Nucleus accumbens (tissue), 56 donors: ENCODE results near the gene DNAJC7.
A peak's percentile ranks its signal among the peaks of the same experiment; 100 is the strongest.
"Not testable (repeated sequence)": the region's sequence is repeated elsewhere in the genome, so short reads cannot be mapped to it uniquely, and the experiment has no call there.

Source experiments
- DNase-seq, 56 donors: peaks; one replicate each; lab custom pipeline; 2025; lab: John Stamatoyannopoulos, UW

Gene DNAJC7

GRCh38 chr17:41962111-41962510 lies 55.1 kb downstream of the DNAJC7 start:
- no peak for DNase-seq

- DNase-seq, result peak in 12 of 56 donors; percentile 10 to 42 (median 19)
Measured at GRCh38 chr17:41959336-41960095, 57.7 kb downstream of the DNAJC7 start.

- no peak for DNase-seq
Measured at GRCh38 chr17:41959030-41959335, 58.3 kb downstream of the DNAJC7 start.

DNA sequence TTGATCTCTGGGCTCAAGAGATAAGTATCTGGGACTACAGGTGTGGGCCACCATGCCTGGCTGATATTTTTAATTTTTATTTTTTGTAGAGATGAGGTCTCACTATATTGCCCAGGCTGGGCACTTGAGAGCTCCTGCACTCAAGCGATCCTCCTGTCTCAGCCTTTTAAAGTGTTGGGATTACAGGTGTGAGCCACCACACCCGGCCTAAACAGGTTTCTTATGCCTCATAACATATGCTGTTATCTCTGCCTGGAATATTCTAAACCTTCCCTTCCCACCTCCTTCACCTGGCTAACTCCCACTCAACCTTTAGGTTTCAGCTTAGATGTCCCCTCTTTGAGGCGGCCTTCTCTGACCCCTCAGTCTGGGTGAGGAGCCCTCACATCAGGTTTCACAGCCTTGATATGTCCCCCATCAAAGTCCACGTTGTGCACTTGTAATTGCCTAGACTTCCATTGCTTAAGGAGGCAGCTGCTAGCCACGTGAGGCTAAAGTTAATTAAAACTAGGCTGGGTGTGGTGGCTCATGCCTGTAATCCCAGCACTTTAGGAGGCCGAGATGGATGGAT lies 59.3 kb downstream of the DNAJC7 start:
- DNase-seq, result no peak

DNA sequence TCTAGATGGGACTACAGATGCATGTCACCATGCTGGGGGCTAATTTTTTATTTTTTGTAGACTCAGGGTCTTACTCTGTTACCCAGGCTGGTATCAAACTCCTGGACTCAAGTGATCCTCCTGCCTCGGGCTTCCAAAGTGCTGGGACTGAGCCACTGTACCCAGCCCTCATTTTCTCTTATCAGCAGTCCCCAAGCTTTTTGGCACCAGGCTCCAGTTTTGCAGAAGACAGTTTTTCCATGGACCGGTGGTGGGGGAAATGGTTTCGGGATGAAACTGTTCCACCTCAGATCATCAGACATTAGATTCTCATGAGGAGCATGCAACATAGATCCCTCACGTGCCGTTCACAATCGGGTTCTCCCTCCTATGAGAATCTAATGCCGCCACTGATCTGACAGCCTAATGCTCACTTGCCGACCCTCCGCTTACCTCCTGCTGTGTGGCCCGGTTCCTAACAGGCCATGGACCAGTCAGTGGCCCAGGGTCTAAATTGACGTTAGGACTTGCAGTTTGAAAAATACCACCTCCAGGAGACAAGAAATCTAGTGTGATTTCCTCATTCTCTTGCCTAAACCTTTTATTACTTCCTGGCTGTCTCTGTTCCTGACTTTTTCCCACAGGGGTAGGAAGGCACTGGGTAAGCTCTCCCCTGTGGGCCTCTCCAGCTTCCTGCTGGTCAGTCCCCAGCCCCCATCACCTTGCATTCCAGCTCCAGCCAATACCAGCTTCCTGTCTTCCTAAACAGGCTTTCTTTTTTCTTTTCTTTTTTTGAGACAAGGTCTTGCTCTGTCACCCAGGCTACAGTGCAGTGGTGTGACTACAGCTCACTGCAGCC lies 60.0 kb downstream of the DNAJC7 start:
- DNase-seq, result no peak

DNA sequence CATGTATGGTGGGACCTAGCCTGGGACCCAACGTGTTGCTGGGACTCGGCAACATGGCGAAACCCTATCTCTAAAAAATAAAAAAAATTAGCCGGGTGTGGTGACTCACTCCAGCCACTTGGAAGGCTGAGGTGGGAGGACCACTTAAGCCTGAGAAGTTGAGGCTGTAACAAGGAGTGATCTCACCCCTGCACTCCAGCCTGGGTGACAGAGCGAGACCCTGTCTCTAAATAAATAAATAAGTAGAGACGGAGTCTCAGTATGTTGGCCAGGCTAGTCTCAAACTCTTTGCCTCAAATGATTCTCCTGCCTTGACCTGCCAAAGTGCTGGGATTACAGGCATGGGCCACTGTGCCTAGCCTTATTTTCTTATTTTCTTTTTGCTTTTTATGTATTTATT lies 60.7 kb downstream of the DNAJC7 start:
- DNase-seq, result no peak

GRCh38 chr17:41948762-41949460 lies 68.3 kb downstream of the DNAJC7 start:
- DNase-seq, result no peak

DNA sequence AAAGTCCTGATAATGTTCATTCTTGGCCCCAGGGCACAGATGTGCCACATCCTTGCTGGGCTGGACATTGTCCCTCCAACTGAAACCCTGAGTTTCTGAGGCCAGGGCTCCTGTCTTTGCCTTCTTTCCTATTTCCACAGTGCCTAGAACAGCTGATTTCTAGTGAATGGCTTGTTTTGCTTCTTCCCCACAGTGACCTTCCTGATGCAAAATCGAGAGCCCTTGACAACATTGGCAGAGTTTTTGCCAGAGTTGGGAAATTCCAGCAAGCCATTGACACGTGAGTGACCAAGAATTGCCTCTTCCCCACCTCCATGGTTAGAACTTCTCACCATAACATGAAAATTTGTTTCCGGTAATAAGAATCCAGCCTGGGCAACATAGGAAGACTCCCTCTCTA lies 72.3 kb downstream of the DNAJC7 start:
- no peak for DNase-seq

DNA sequence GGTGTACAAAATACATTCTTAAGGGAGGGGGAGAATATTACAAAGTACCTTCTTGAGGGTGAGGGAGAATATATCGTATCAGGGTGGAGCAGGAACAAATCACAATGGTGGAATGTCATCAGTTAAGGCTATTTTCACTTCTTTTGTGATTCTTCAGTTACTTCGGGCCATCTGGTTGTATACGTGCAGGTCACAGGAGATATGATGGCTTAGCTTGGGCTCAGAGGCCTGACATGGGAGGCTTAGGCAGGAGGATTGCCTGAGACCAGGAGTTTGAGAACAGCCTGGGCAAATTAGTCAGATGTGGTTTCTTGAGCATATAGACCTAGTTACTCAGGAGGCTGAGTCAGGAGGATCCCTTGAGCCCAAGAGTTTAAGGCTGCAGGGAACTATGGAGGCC lies 73.7 kb downstream of the DNAJC7 start:
- DNase-seq, result no peak

GRCh38 chr17:41942626-41943373 lies 74.4 kb downstream of the DNAJC7 start:
- no peak for DNase-seq

DNA sequence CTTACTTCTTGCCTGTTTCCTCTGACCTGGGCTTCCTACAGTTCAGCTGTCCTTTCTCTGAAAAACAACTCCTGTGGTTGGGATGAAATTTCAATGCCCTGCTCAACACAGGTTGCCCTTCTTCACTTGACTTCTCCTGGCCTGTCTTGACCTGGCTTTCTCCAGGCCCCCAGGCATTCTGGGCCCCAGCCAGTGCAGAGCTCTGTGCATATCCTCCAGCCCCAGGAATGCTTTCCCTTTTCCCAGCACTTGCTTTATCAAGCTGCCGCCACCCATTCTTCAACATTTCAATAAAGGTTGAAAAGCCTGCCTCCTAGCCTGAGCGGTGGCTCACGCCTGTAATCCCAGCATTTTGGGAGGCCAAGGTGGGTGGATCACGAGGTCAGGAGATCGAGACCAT lies 76.1 kb downstream of the DNAJC7 start:
- no peak for DNase-seq

DNA sequence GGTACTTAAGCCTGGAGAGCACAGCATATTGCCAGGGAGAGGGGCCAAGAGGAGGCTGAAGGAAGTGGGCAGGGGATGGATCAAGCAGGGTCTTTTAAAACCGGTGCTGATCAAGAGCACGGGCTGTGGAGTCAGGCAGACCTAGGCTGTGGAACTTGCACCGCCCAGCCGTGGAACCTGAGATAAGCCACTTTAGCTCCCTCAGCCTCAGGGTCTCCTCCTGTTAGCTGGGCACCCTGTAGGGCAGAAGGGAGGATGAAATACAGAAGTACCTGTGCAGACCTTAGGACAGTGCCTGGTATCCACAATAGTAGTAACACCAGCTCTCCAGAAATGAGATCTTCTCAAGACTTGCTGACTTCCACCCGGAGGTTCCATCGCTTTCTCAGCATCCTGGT lies 77.5 kb downstream of the DNAJC7 start:
- DNase-seq, result no peak

- DNase-seq, result no peak
Measured at GRCh38 chr17:41939044-41939692, 78.1 kb downstream of the DNAJC7 start.

DNA sequence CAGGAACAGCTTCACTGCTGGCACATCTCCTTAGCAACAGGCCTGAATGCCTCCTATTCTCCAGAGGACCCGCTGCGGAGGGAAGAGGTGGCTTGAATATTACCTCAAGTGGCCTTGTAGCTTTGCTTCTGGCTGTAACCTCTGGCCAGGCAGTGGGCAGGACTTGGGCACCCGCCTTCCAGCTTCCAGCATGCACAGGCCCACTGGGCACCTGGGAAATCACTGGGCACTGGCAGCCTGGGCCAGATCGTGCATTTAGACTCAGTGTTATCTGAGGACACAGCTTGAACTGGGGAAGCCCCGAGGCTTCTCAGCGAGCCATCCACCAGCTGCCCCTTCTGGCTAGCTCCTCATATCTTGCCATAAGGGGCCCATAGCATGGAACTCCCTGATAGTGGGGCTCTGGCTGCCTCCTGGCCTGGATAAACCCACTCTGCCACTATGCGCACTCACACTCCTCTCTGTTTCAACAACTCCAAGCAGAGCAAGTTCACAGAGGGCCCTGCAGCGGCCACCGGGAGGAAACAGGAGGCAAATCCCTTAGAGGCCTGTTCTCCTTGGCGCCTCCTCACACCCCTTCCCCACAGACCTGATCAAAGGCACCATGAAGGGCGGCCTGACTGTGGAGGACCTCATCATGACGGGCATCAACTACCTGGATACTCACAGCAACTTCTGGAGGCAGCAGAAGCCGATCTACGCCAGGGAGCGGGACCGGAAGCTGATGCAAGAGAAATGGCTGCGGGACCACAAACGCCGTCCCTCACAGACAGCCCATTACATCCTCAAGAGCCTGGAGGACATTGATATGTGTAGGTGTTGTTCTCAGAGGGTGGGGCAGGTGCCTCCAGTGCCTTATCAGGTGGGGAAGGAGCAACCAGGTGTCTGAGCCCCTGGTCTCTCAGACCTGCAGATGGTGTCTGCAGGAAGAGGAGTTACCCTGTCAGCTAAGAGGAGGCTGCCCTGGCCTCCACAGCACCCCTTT lies 79.0 kb downstream of the DNAJC7 start:
- no peak for DNase-seq

- no peak for DNase-seq
Measured at GRCh38 chr17:41935641-41936040, 81.6 kb downstream of the DNAJC7 start.

- DNase-seq, result no peak
Measured at GRCh38 chr17:41932816-41933389, 84.3 kb downstream of the DNAJC7 start.

- DNase-seq, result not testable (repeated sequence)
Measured at GRCh38 chr17:41931715-41932114, 85.5 kb downstream of the DNAJC7 start.

DNA sequence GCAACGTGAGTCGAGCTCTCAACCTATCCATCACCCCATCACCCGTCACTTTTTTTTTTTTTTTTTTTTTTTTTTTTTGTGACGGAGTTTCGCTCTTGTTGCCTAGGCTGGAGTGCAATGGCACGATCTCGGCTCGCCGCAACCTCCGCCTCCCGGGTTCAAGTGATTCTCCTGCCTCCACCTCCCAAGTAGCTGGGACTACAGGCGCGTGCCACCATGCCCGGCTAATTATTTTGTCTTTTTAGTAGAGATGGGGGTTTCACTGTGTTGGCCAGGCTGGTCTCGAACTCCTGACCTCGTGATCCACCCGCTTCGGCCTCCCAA lies 86.4 kb downstream of the DNAJC7 start:
- not testable (repeated sequence) for DNase-seq
